Upper lobe of left lung (tissue), 4 donors: ENCODE measurements around the gene CCDC192.

ENCODE experiments used
- EP300 ChIP-seq, 4 donors: sonication (generic); formaldehyde crosslinking; IDR thresholded peaks; one replicate each; pipeline ENCODE4 v1.5.1; 2017; ENCODE audit warnings: antibody characterized with exemption in 4 of 4, control low read depth in 2 of 4
- POLR2A ChIP-seq, 4 donors: fragments of 450-650 bp; IDR thresholded peaks; one replicate each; pipeline ENCODE4 v1.5.1; 2016 to 2017; ENCODE audit warnings: antibody characterized with exemption in 4 of 4, mild to moderate bottlenecking in 2 of 4
- TF ChIP-seq, protein P1 (sequence below), 6 experiments: fragments of 450-650 bp in 4 of 6; fragments of 200-600 bp in 2 of 6; sonication (generic) in 2 of 6; IDR thresholded peaks; one replicate each; pipeline ENCODE4 v1.5.1; 2016 to 2019; ENCODE audit warnings: antibody characterized with exemption in 6 of 6

DNA sequence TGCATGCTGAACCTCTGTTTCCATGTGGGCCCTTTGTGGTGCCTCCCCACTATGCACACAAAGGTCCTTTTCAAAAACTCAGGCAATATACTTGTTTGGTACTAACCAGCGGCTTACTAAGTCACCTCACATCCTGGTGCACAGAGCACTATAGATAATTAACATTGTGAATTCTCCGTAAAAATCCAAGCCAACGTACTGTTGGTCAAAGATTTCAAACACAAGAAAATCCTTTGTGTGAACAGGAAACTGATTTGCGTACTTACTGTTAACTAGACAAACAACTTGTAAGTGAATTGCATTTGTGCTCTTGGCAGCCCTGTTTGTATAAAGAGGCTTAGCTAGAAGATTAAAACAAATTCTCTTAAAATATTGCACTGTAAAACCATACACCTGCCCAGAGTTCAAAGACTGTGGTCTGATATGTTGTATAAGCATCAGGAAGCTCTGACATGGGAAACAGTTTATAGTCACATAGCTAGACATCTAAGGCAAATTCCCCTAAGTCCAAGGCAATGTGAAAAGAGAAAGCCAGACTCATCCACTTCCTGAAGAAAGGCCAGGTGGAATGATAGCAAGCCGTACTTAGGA, 255.3 kb downstream of the CCDC192 start:
- TF ChIP-seq, protein P1, sequence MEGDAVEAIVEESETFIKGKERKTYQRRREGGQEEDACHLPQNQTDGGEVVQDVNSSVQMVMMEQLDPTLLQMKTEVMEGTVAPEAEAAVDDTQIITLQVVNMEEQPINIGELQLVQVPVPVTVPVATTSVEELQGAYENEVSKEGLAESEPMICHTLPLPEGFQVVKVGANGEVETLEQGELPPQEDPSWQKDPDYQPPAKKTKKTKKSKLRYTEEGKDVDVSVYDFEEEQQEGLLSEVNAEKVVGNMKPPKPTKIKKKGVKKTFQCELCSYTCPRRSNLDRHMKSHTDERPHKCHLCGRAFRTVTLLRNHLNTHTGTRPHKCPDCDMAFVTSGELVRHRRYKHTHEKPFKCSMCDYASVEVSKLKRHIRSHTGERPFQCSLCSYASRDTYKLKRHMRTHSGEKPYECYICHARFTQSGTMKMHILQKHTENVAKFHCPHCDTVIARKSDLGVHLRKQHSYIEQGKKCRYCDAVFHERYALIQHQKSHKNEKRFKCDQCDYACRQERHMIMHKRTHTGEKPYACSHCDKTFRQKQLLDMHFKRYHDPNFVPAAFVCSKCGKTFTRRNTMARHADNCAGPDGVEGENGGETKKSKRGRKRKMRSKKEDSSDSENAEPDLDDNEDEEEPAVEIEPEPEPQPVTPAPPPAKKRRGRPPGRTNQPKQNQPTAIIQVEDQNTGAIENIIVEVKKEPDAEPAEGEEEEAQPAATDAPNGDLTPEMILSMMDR (IDR thresholded peaks at IDR 0.05), result no peak
- TF ChIP-seq EP300 (IDR thresholded peaks at IDR 0.05) (no peak), POLR2A (IDR thresholded peaks at IDR 0.05) (no peak)
